Measurements from ENCODE around the gene PDK4. TPM values are rescaled to one million over a fixed set of nuclear protein-coding genes. Genes with fewer than 3 reads are reported as not detected.
"Not testable (repeated sequence)": the region's sequence is repeated elsewhere in the genome, so short reads cannot be mapped to it uniquely, and the experiment has no call there.

The PDK4 gene
- total RNA-seq, 6 experiments from 2014 or later: 7.9 to 109 (median 79.0) TPM

GRCh38 chr7:95609277-95609971, 13.1 kb upstream of the PDK4 start:
- intact Hi-C loops (cut with DNase I): no loop called here
- Histone ChIP-seq H3K27me3 (no peaks in the 10 kb centered on the region), H3K9me3 (no peaks in the 10 kb centered on the region), H3K27ac (peak overlapping the region; percentile 80 to 88 (median 87)), H3K4me3 (no peak overlapping the region), H3K4me1 (peaks cover 2 to 28% (median 14%) of the 10 kb centered on the region in 4 donors), H3K36me3 (no peaks in the 10 kb centered on the region)
- peak in 1 of 3 donors; percentile 73 for DNase-seq
- ATAC-seq: peak; percentile 60 to 74 (median 68)
- 3% methylated on average over 4 of the region's 4 CpGs for WGBS (ENCODE audit: insufficient coverage, low coverage, low lambda C conversion rate, missing lambda C conversion rate)
- TF ChIP-seq POLR2A (IDR thresholded peaks at IDR 0.05) (peak; percentile 21), CTCF (IDR thresholded peaks at IDR 0.05) (no peak)

GRCh38 chr7:95608359-95609173, 12.2 kb upstream of the PDK4 start:
- no peaks in the 10 kb centered on the region for H3K9me3 ChIP-seq
- H3K27me3 ChIP-seq: no peaks in the 10 kb centered on the region
- H3K36me3 ChIP-seq: no peaks in the 10 kb centered on the region
- TF ChIP-seq CTCF (IDR thresholded peaks at IDR 0.05) (no peak), POLR2A (IDR thresholded peaks at IDR 0.05) (peak; percentile 21)
- ATAC-seq (peak; percentile 97 to 98 (median 98)), DNase-seq (peak; percentile 89 to 95 (median 94))
- peak overlapping the region; percentile 80 to 88 (median 87) for H3K27ac ChIP-seq
- intact Hi-C loops (cut with DNase I): no loop called here
- H3K4me1 ChIP-seq: peaks cover 2 to 28% (median 14%) of the 10 kb centered on the region in 4 donors
- 4% methylated on average over 10 of the region's 10 CpGs for WGBS (ENCODE audit: insufficient coverage, low coverage, low lambda C conversion rate, missing lambda C conversion rate)
- H3K4me3 ChIP-seq: peak overlapping the region in 1 of 3 donors; percentile 15

GRCh38 chr7:95607561-95607960, 11.2 kb upstream of the PDK4 start:
- 56% methylated on average over 3 of the region's 3 CpGs for WGBS (ENCODE audit: insufficient coverage, low coverage, low lambda C conversion rate, missing lambda C conversion rate)
- no peak for ATAC-seq
- H3K9me3 ChIP-seq: no peaks in the 10 kb centered on the region

GRCh38 chr7:95605275-95605674, 9.0 kb upstream of the PDK4 start:
- intact Hi-C loops (cut with DNase I): no loop called here
- H3K4me3 ChIP-seq: no peak overlapping the region
- H3K27me3 ChIP-seq: no peaks in the 10 kb centered on the region
- TF ChIP-seq POLR2A (IDR thresholded peaks at IDR 0.05) (no peak), CTCF (IDR thresholded peaks at IDR 0.05) (no peak)
- ATAC-seq (no peak), DNase-seq (no peak)
- no peak overlapping the region for H3K27ac ChIP-seq
- H3K36me3 ChIP-seq: no peaks in the 10 kb centered on the region
- no peaks in the 10 kb centered on the region for H3K9me3 ChIP-seq
- WGBS (ENCODE audit: insufficient coverage, low coverage, low lambda C conversion rate, missing lambda C conversion rate): no CpG with 5 or more reads among the region's 21 CpGs
- peaks cover 2 to 28% (median 14%) of the 10 kb centered on the region in 4 donors for H3K4me1 ChIP-seq

More at GRCh38 chr7:95607561-95607960, 11.2 kb upstream of the PDK4 start:
- H3K4me1 ChIP-seq: peaks cover 2 to 28% (median 14%) of the 10 kb centered on the region in 4 donors
- peak overlapping the region; percentile 80 to 88 (median 87) for H3K27ac ChIP-seq
- H3K4me3 ChIP-seq: no peak overlapping the region
- H3K36me3 ChIP-seq: no peaks in the 10 kb centered on the region
- no peaks in the 10 kb centered on the region for H3K27me3 ChIP-seq
- TF ChIP-seq POLR2A (IDR thresholded peaks at IDR 0.05): no peak
- TF ChIP-seq CTCF (IDR thresholded peaks at IDR 0.05): no peak
- no peak for DNase-seq
- intact Hi-C loops (cut with DNase I): no loop called here

- H3K9me3 ChIP-seq; DNase-seq; ATAC-seq; H3K27me3 ChIP-seq; H3K4me3 ChIP-seq; H3K36me3 ChIP-seq; H3K27ac ChIP-seq; intact Hi-C loops (cut with DNase I): not testable (repeated sequence)
- WGBS (ENCODE audit: insufficient coverage, low coverage, low lambda C conversion rate, missing lambda C conversion rate): 86% methylated on average over 3 of the region's 3 CpGs
- H3K4me1 ChIP-seq: peaks cover 2 to 24% (median 12%) of the 10 kb centered on the region in 4 donors
Measured at GRCh38 chr7:95604811-95605210, 8.5 kb upstream of the PDK4 start.

- ATAC-seq; intact Hi-C loops (cut with DNase I); H3K9me3 ChIP-seq; H3K36me3 ChIP-seq; H3K27me3 ChIP-seq; DNase-seq; H3K27ac ChIP-seq; H3K4me3 ChIP-seq: not testable (repeated sequence)
- WGBS (ENCODE audit: insufficient coverage, low coverage, low lambda C conversion rate, missing lambda C conversion rate): 85% methylated on average over 2 of the region's 2 CpGs
- H3K4me1 ChIP-seq: peaks cover 0 to 20% (median 11%) of the 10 kb centered on the region in 4 donors
Measured at GRCh38 chr7:95604397-95604796, 8.1 kb upstream of the PDK4 start.
